Measurements from ENCODE around the gene WNT9A. TPM values are rescaled to one million over a fixed set of nuclear protein-coding genes. Genes with fewer than 3 reads are reported as not detected.

The WNT9A gene
- total RNA-seq, 1 experiment from 2014 or later = 0.24 TPM

DNA sequence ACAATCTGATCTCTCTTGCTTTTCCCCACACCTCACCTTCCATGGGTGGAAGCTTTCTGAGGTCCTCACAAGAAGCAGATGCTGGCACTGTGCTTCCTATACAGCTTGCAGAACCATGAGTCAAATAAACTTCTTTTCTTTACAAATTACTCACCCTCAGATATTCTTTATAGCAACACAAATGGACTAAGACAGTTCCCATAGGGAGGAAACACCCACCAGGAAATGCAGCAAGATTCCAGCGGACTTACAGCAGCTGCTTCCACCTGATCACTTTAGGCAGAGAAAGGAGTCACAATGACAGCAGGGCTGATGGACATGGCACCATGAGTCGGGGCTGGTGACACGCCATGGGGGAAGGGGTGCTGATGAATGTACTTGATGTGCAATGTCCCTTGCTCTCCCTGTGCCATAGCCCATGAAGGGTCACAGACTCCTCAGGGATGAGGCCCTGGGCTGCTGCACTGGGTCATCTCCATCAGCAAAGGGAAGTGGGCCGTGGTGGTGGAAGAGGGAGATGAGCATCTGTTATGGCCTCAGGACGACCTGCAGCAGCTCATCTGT is 78.4 kb downstream of the WNT9A start:
- no TSS peak for BruUV-seq (replicated peaks)
- CTCF ChIA-PET = no interaction called here
- Mint-ChIP-seq H3K4me1 (ENCODE audit: low read depth, unreplicated experiment) (no peaks in the 10 kb centered on the region), H3K9me3 (ENCODE audit: low read depth, unreplicated experiment) (peaks cover 2% of the 10 kb centered on the region), H3K4me3 (ENCODE audit: low read depth, unreplicated experiment) (no peak overlapping the region), H3K27ac (ENCODE audit: unreplicated experiment) (no peak overlapping the region), H3K36me3 (ENCODE audit: insufficient read depth, unreplicated experiment) (no peaks in the 10 kb centered on the region), H3K27me3 (ENCODE audit: unreplicated experiment) (peaks cover 54% of the 10 kb centered on the region)
- no peak for DNase-seq
- TF ChIP-seq, protein P1, sequence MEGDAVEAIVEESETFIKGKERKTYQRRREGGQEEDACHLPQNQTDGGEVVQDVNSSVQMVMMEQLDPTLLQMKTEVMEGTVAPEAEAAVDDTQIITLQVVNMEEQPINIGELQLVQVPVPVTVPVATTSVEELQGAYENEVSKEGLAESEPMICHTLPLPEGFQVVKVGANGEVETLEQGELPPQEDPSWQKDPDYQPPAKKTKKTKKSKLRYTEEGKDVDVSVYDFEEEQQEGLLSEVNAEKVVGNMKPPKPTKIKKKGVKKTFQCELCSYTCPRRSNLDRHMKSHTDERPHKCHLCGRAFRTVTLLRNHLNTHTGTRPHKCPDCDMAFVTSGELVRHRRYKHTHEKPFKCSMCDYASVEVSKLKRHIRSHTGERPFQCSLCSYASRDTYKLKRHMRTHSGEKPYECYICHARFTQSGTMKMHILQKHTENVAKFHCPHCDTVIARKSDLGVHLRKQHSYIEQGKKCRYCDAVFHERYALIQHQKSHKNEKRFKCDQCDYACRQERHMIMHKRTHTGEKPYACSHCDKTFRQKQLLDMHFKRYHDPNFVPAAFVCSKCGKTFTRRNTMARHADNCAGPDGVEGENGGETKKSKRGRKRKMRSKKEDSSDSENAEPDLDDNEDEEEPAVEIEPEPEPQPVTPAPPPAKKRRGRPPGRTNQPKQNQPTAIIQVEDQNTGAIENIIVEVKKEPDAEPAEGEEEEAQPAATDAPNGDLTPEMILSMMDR (IDR thresholded peaks at IDR 0.05; ENCODE audit: unreplicated experiment) = no peak
- intact Hi-C loops (cut with micrococcal nuclease; ENCODE audit: unreplicated experiment) = no loop called here

Small RNAs within 50 kb of the gene (microRNA-seq; reads per million reads assigned to microRNA genes)
- not detected for gene MIR5008

Other genes starting within 250 kb of the WNT9A start
- 37.8 and 40.0 TPM in 2 replicates for gene JMJD4, start 212.6 kb downstream of the WNT9A start, total RNA-seq (2022)
- 39.4 and 39.9 TPM in 2 replicates for gene SNAP47, start 212.5 kb downstream of the WNT9A start, total RNA-seq (2022)
- not detected in 2 replicates for gene PRSS38, start 132.3 kb downstream of the WNT9A start, total RNA-seq (2022)
- gene WNT3A, start 59.1 kb upstream of the WNT9A start, total RNA-seq (2022) = not detected in 2 replicates
- gene ARF1, start 134.8 kb upstream of the WNT9A start, total RNA-seq (2022) = 510 and 512 TPM in 2 replicates
- gene C1orf35, start 155.4 kb upstream of the WNT9A start, total RNA-seq (2022) = 38.1 and 39.3 TPM in 2 replicates
- gene MRPL55, start 161.4 kb upstream of the WNT9A start, total RNA-seq (2022) = 69.1 and 72.3 TPM in 2 replicates
- 238 and 262 TPM in 2 replicates for gene GUK1, start 192.3 kb upstream of the WNT9A start, total RNA-seq (2022)
- 1.2 and 1.3 TPM in 2 replicates for gene GJC2, start 202.0 kb upstream of the WNT9A start, total RNA-seq (2022)
- gene IBA57, start 217.9 kb upstream of the WNT9A start, total RNA-seq (2022) = 9.2 and 9.5 TPM in 2 replicates